Gastroesophageal sphincter (tissue), 3 donors: ENCODE results near the gene MBTPS1.

ENCODE experiments used
- EP300 ChIP-seq: sonication (generic); formaldehyde crosslinking; IDR thresholded peaks from one replicate; pipeline ENCODE4 v1.6.1; 2017; ENCODE audit warnings: antibody characterized with exemption, mild to moderate bottlenecking
- TF ChIP-seq, protein P1 (sequence below), 4 experiments: fragments of 200-600 bp in 2 of 4; fragments of 450-650 bp in 2 of 4; sonication (generic) in 1 of 4; IDR thresholded peaks; one replicate each; pipeline ENCODE4 v1.5.1; 2017 to 2019; ENCODE audit warnings: antibody characterized with exemption in 4 of 4, mild to moderate bottlenecking in 2 of 4, moderate library complexity in 2 of 4

DNA sequence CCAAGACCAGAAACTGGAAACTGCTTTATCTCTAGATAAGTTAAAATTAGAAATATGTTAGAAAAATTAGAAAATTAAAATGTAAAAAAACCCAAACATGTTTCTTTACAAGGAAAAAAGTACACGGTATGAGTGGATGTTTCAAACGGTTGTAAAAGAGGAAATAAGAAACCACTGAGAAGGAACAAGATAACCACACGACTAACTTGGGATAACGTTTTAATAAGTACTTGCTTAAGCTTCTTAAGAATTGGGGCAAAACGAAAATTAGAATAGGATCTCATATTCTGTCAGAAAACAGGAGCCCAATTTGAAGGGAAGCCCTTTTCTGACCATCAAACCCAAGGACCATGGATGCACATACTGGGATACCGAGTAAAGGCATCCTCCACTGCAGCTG lies 31.0 kb downstream of the MBTPS1 start:
- TF ChIP-seq EP300, result no peak
- TF ChIP-seq, protein P1, sequence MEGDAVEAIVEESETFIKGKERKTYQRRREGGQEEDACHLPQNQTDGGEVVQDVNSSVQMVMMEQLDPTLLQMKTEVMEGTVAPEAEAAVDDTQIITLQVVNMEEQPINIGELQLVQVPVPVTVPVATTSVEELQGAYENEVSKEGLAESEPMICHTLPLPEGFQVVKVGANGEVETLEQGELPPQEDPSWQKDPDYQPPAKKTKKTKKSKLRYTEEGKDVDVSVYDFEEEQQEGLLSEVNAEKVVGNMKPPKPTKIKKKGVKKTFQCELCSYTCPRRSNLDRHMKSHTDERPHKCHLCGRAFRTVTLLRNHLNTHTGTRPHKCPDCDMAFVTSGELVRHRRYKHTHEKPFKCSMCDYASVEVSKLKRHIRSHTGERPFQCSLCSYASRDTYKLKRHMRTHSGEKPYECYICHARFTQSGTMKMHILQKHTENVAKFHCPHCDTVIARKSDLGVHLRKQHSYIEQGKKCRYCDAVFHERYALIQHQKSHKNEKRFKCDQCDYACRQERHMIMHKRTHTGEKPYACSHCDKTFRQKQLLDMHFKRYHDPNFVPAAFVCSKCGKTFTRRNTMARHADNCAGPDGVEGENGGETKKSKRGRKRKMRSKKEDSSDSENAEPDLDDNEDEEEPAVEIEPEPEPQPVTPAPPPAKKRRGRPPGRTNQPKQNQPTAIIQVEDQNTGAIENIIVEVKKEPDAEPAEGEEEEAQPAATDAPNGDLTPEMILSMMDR (IDR thresholded peaks at IDR 0.05), result no peak
